Mesenchymal stem cell (in vitro differentiated cells and primary cell): Measurements from ENCODE around the gene PXDN.
A peak's percentile ranks its signal among the peaks of the same experiment; 100 is the strongest.
"Not testable (repeated sequence)": the region's sequence is repeated elsewhere in the genome, so short reads cannot be mapped to it uniquely, and the experiment has no call there.

ENCODE experiments used
- DNase-seq: peaks from one replicate; pipeline ENCODE4 v3.0.0-alpha.2; 2013
- H2AFZ ChIP-seq: one replicate; pipeline ENCODE4 v1.6.1; 2013; ENCODE audit warnings: low read depth, mild to moderate bottlenecking, control low read depth, inconsistent platforms, low read length, moderate library complexity
- H2AK5ac ChIP-seq: 2 replicates; pipeline ENCODE4 v1.6.1; 2013; ENCODE audit warnings: low read length, moderate library complexity, mild to moderate bottlenecking, inconsistent platforms; ENCODE audit not compliant: severe bottlenecking
- H2BK120ac ChIP-seq: one replicate; pipeline ENCODE4 v1.6.1; 2013; ENCODE audit warnings: low read depth, mild to moderate bottlenecking, inconsistent platforms, low read length, moderate library complexity
- H2BK12ac ChIP-seq, 2 experiments: one replicate each; pipeline ENCODE4 v1.6.1; 2013; ENCODE audit warnings: inconsistent platforms in 2 of 2, low read length in 2 of 2, mild to moderate bottlenecking in 2 of 2, moderate library complexity in 2 of 2, control low read depth in 1 of 2
- H2BK15ac ChIP-seq: one replicate; pipeline ENCODE4 v1.6.1; 2013; ENCODE audit warnings: mild to moderate bottlenecking, low read depth, inconsistent platforms; ENCODE audit not compliant: poor library complexity, severe bottlenecking
- H2BK5ac ChIP-seq: 2 replicates; pipeline ENCODE4 v1.6.1; 2013; ENCODE audit warnings: low read depth, mild to moderate bottlenecking, low read length, control low read depth, inconsistent platforms; ENCODE audit not compliant: poor library complexity, severe bottlenecking
- H3K14ac ChIP-seq, 2 experiments: one replicate each; pipeline ENCODE4 v1.6.1; 2013; ENCODE audit warnings: inconsistent platforms in 2 of 2, low read length in 2 of 2, control low read depth in 1 of 2, mild to moderate bottlenecking in 1 of 2, moderate library complexity in 1 of 2
- H3K18ac ChIP-seq, 2 experiments: one replicate each; pipeline ENCODE4 v1.6.1; 2013; ENCODE audit warnings: inconsistent platforms in 2 of 2, low read length in 2 of 2, control low read depth in 1 of 2, low read depth in 1 of 2, mild to moderate bottlenecking in 1 of 2
- H3K23ac ChIP-seq, 2 experiments: one replicate each; pipeline ENCODE4 v1.6.1; 2013; ENCODE audit warnings: inconsistent platforms in 2 of 2, low read length in 2 of 2, mild to moderate bottlenecking in 2 of 2, moderate library complexity in 2 of 2, control low read depth in 1 of 2
- H3K27ac ChIP-seq: 2 replicates; pipeline ENCODE4 v1.5.1; 2013; ENCODE audit warnings: mild to moderate bottlenecking, moderate library complexity, low read length, control low read depth, inconsistent platforms; ENCODE audit not compliant: poor library complexity, severe bottlenecking
- H3K27me3 ChIP-seq, 2 experiments: 2 replicates each; pipeline versions ENCODE4 v1.6.1 to v1.7.0; 2013; ENCODE audit warnings: low read length in 2 of 2, mild to moderate bottlenecking in 2 of 2, moderate library complexity in 2 of 2, control low read depth in 1 of 2, inconsistent platforms in 1 of 2; ENCODE audit not compliant: control insufficient read depth in 1 of 2, insufficient read depth in 1 of 2
- H3K36me3 ChIP-seq, 2 experiments: 2 replicates each; pipeline versions ENCODE4 v1.6.1 to v1.7.0; 2013; ENCODE audit warnings: low read length in 2 of 2, control low read depth in 1 of 2, inconsistent platforms in 1 of 2, low read depth in 1 of 2, mild to moderate bottlenecking in 1 of 2; ENCODE audit not compliant: insufficient read depth in 2 of 2, control insufficient read depth in 1 of 2
- H3K4ac ChIP-seq, 2 experiments: one replicate each; pipeline ENCODE4 v1.6.1; 2013; ENCODE audit warnings: inconsistent platforms in 2 of 2, low read length in 2 of 2, mild to moderate bottlenecking in 2 of 2, moderate library complexity in 2 of 2, control low read depth in 1 of 2, low read depth in 1 of 2
- H3K4me1 ChIP-seq: 2 replicates; pipeline ENCODE4 v1.6.1; 2013; ENCODE audit warnings: low read depth, low read length, control low read depth; ENCODE audit not compliant: control insufficient read depth, insufficient read depth
- H3K4me2 ChIP-seq: 2 replicates; pipeline ENCODE4 v1.6.1; 2013; ENCODE audit warnings: low read length, mild to moderate bottlenecking, inconsistent platforms; ENCODE audit not compliant: poor library complexity, severe bottlenecking
- H3K4me3 ChIP-seq, 2 experiments: 2 replicates each; pipeline versions ENCODE4 v1.5.1 to v1.7.0; 2013; ENCODE audit warnings: low read length in 2 of 2, mild to moderate bottlenecking in 2 of 2, control low read depth in 1 of 2, low read depth in 1 of 2; ENCODE audit not compliant: insufficient read depth in 1 of 2
- H3K79me1 ChIP-seq: replicated peaks from 2 replicates; pipeline ENCODE4 v1.6.1; 2013; ENCODE audit warnings: mild to moderate bottlenecking, control low read depth, low read length, inconsistent platforms; ENCODE audit not compliant: poor library complexity, severe bottlenecking
- H3K9ac ChIP-seq: 2 replicates; pipeline ENCODE4 v1.7.0; 2013; ENCODE audit warnings: mild to moderate bottlenecking, low read length, moderate library complexity
- H3K9me3 ChIP-seq: 2 replicates; pipeline ENCODE4 v1.7.0; 2013; ENCODE audit warnings: mild to moderate bottlenecking, low read length; ENCODE audit not compliant: control insufficient read depth
- H4K8ac ChIP-seq: one replicate; pipeline ENCODE4 v1.6.1; 2013; ENCODE audit warnings: inconsistent platforms, mild to moderate bottlenecking, low read length, moderate library complexity
- H4K91ac ChIP-seq: one replicate; pipeline ENCODE4 v1.6.1; 2013; ENCODE audit warnings: mild to moderate bottlenecking, low read length, inconsistent platforms
- WGBS: methylation state at CpG from one replicate; pipeline ENCODE4 v1.1.7; 2013; ENCODE audit warnings: mixed read lengths; 5-methylcytosine and 5-hydroxymethylcytosine counted together

The PXDN gene

DNA sequence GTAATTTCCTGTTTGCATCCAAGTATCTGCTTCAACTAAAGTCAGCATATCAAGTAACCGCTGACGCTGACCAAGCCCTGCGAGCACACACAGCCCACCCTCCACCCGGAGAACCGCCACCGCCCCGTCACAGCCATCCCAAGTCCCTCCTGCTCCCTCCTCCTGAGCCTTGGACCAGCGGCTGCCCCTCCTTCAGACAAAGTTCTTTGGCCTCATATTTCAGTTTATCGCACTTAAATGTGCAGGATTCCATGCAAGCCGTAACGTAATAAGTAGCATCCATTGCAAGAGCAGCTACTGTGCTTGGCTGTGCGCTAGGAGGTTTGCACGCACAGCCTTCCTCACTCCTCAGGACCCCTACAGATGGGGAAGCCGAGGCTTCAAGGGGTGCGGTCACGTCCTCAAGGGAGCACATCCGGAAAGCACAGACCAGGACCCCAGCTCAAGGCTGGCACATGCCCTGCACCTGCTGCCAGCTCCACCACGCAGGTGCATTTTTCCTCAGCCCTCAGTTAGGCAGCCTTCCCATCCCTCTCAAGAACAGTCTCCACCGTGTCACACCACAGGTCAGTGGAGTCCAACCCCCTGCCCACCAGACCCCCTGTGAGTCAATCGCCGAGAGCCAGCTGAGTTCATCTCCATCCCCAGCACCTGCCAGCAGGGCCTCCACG is 17.1 kb downstream of the PXDN start:
- Histone ChIP-seq H3K23ac (no peak overlapping the region), H2AFZ (no peak overlapping the region), H2BK5ac (no peak overlapping the region), H2BK15ac (no peak overlapping the region), H3K14ac (peak overlapping the region in 1 of 2 experiments; percentile 81), H3K4me3 (no peak overlapping the region), H3K27me3 (no peaks in the 10 kb centered on the region), H3K9me3 (no peaks in the 10 kb centered on the region), H3K27ac (no peak overlapping the region), H3K9ac (peak overlapping the region; percentile 54), H3K4me2 (no peak overlapping the region), H3K4me1 (peaks cover 41% of the 10 kb centered on the region), H4K91ac (peak overlapping the region; percentile 23), H2AK5ac (peak overlapping the region; percentile 19), H3K4ac (peak overlapping the region; percentile 25 to 52), H3K18ac (peak overlapping the region; percentile 42 to 91), H2BK12ac (peak overlapping the region in 1 of 2 experiments; percentile 86), H2BK120ac (no peak overlapping the region), H4K8ac (peak overlapping the region; percentile 52), H3K36me3 (peaks cover 0 to 8% of the 10 kb centered on the region in 2 experiments), H3K79me1 (no peaks in the 10 kb centered on the region)
- 83% methylated on average over 21 of the region's 22 CpGs for WGBS
- no peak for DNase-seq

DNA sequence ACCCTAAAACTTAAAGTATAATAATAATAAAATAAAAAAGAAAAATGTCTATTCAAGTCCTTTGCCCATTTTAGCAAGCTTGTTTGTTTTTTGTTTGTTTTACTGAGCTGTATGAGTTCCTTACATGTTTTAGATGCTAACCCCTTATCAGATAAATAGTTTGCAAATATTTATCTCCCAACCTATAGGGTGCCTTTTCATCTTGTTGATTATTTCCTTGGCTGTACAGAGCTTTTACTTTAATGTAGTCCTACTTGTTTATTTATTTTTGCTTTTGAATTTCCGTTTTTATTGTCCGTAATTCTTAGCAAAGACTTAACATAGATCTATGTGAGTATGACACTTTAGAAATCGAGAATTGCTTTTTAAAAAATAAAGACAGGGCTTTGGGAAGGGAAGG is 17.8 kb downstream of the PXDN start:
- no peak overlapping the region for H3K23ac ChIP-seq
- H3K14ac ChIP-seq = no peak overlapping the region
- peaks cover 40% of the 10 kb centered on the region for H3K4me1 ChIP-seq
- H3K9me3 ChIP-seq = no peaks in the 10 kb centered on the region
- H2BK120ac ChIP-seq = no peak overlapping the region
- H3K18ac ChIP-seq = peak overlapping the region in 1 of 2 experiments; percentile 42
- H2BK12ac ChIP-seq = no peak overlapping the region
- no peak overlapping the region for H2AFZ ChIP-seq
- no peak overlapping the region for H3K4me3 ChIP-seq
- WGBS = 91% methylated on average over 3 of the region's 3 CpGs
- no peak overlapping the region for H4K8ac ChIP-seq
- H3K27ac ChIP-seq = no peak overlapping the region
- H2BK15ac ChIP-seq = no peak overlapping the region
- no peak overlapping the region for H2BK5ac ChIP-seq
- H3K27me3 ChIP-seq = no peaks in the 10 kb centered on the region
- DNase-seq = no peak
- H3K4ac ChIP-seq = no peak overlapping the region
- H3K36me3 ChIP-seq = peaks cover 0 to 8% of the 10 kb centered on the region in 2 experiments
- no peak overlapping the region for H2AK5ac ChIP-seq
- H3K4me2 ChIP-seq = no peak overlapping the region
- no peak overlapping the region for H4K91ac ChIP-seq
- H3K79me1 ChIP-seq = no peaks in the 10 kb centered on the region
- peak overlapping the region; percentile 54 for H3K9ac ChIP-seq

DNA sequence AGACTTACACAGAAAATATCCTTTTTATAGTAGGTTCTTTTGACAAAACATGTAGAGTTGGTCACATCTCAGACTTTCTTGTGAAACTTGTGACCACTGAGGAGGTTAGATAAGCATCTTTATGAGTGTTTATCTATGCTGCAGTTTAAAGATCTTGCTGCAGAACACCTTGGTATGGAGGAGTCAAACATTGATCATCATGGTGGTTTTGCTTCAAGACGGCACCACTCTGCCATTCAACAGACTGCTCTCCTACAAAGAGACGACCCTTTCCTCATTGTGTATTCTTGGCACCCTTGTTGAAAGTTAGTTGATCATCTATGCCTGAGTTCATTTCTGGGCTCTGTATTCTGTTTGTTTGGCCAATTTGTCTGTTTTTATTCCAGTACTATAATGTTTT is 20.0 kb downstream of the PXDN start:
- 67% methylated on average over 1 of the region's 2 CpGs for WGBS
- H3K79me1 ChIP-seq, H3K4me2 ChIP-seq, H3K9ac ChIP-seq, H4K91ac ChIP-seq, H3K14ac ChIP-seq, H3K9me3 ChIP-seq, H3K23ac ChIP-seq, H3K36me3 ChIP-seq, H2BK120ac ChIP-seq, H4K8ac ChIP-seq, H3K18ac ChIP-seq, H3K27ac ChIP-seq, H3K4ac ChIP-seq, DNase-seq, H3K27me3 ChIP-seq, H2BK5ac ChIP-seq, H3K4me3 ChIP-seq, H2BK12ac ChIP-seq, H2AFZ ChIP-seq, H2AK5ac ChIP-seq, H2BK15ac ChIP-seq: not testable (repeated sequence)
- H3K4me1 ChIP-seq = peaks cover 42% of the 10 kb centered on the region

DNA sequence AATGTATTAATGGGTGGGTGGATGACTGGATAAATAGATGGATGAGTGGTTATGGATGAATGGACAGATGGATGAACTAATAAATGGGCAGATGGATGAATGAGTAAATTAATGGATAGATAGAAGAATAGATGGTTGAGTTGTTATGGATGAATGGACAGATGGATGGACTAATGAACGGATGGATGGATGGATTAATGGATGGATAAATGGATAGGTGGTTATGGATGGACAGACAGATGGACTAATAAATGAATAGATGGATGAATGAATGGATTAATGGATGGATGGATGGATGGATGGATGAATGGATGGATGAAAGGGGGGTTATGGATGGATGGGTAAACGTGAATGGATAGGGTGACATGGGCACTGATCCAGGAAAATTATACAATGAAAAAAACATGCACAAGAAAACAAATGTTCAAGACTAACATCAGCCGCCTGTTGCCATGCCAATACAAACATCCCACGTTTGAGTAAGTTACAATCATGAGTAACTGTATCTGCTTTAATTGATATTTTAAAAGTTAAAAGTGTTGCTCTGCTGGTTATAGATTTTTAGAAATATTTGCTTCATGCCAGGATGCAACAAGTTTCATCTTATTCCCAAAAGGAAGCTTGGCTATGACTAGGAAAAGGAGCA is 20.8 kb downstream of the PXDN start:
- Histone ChIP-seq H3K4me2 (no peak overlapping the region), H3K23ac (no peak overlapping the region), H3K18ac (peak overlapping the region in 1 of 2 experiments; percentile 43), H2AK5ac (no peak overlapping the region), H3K9ac (no peak overlapping the region), H2AFZ (no peak overlapping the region), H3K9me3 (no peaks in the 10 kb centered on the region), H2BK5ac (no peak overlapping the region), H4K91ac (no peak overlapping the region), H3K79me1 (no peaks in the 10 kb centered on the region), H3K27ac (no peak overlapping the region), H3K4me1 (peaks cover 45% of the 10 kb centered on the region), H3K36me3 (peaks cover 0 to 18% of the 10 kb centered on the region in 2 experiments), H3K4me3 (no peak overlapping the region), H3K14ac (no peak overlapping the region), H3K4ac (no peak overlapping the region), H3K27me3 (no peaks in the 10 kb centered on the region), H4K8ac (no peak overlapping the region), H2BK120ac (no peak overlapping the region), H2BK12ac (no peak overlapping the region), H2BK15ac (no peak overlapping the region)
- WGBS = 96% methylated on average over 1 of the region's 4 CpGs
- DNase-seq = no peak
